ENCODE measurements around the gene DAZ3. TPM values are rescaled to one million over a fixed set of nuclear protein-coding genes. Genes with fewer than 3 reads are reported as not detected.

The DAZ3 gene, protein sequence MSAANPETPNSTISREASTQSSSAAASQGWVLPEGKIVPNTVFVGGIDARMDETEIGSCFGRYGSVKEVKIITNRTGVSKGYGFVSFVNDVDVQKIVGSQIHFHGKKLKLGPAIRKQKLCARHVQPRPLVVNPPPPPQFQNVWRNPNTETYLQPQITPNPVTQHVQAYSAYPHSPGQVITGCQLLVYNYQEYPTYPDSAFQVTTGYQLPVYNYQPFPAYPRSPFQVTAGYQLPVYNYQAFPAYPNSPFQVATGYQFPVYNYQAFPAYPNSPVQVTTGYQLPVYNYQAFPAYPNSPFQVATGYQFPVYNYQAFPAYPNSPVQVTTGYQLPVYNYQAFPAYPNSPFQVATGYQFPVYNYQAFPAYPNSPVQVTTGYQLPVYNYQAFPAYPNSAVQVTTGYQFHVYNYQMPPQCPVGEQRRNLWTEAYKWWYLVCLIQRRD
- not detected in 5 replicates for total RNA-seq (2022; extraction: Qiagen RNA extraction; ENCODE audit: low read depth)

DNA sequence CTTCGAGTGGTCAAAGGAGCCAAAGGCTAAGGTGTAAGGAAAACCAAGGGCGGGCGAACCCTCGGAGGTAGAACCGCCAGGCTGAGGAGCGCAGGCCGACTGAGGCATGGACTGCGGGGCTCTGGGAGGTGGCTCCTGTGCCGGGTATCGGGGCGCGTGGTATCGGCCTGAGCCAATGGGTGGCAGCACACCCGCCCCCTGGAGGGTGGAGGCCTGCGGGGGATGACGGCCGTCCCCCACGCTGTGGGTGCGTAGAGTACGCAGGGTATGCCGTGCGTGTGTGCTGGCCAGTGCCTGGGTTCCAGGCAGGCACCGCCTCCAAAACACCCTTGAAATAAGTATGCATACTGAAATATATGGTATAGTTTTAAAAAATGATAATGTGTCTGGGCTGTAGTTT is at the start of gene DAZ3:
Gene DAZ3, minus strand, starts transcription at position 101 of the 400 bp plus-strand sequence. CDS start 208 bp downstream, outside the sequence.

DNA sequence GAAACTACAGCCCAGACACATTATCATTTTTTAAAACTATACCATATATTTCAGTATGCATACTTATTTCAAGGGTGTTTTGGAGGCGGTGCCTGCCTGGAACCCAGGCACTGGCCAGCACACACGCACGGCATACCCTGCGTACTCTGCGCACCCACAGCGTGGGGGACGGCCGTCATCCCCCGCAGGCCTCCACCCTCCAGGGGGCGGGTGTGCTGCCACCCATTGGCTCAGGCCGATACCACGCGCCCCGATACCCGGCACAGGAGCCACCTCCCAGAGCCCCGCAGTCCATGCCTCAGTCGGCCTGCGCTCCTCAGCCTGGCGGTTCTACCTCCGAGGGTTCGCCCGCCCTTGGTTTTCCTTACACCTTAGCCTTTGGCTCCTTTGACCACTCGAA is 20.4 kb upstream of the DAZ3 start, which contains the start of gene DAZ4:
Gene DAZ4, plus strand, starts transcription at position 301 of the 400 bp plus-strand sequence. CDS start 208 bp downstream, outside the sequence.

Other genes starting within 250 kb of the DAZ3 start
- gene BPY2B, start 195.4 kb downstream of the DAZ3 start, total RNA-seq (2022; extraction: Qiagen RNA extraction; ENCODE audit: low read depth), result not detected in 5 replicates
- not detected in 5 replicates for gene DAZ4, start 20.5 kb upstream of the DAZ3 start, total RNA-seq (2022; extraction: Qiagen RNA extraction; ENCODE audit: low read depth)
- not detected in 5 replicates for gene BPY2C, start 238.7 kb upstream of the DAZ3 start, total RNA-seq (2022; extraction: Qiagen RNA extraction; ENCODE audit: low read depth)